Parathyroid adenoma (tissue), 2 donors: Measurements from ENCODE around the gene ABCB9.

ENCODE experiments used
- H2AFZ ChIP-seq: fragments of 300-600 bp; sonication (generic); one replicate; pipeline ENCODE4 v1.7.0; 2017; ENCODE audit warnings: antibody characterized with exemption, mild to moderate bottlenecking
- H3K27ac ChIP-seq: fragments of 300-600 bp; sonication (generic); one replicate; pipeline ENCODE4 v1.7.0; 2017
- H3K27me3 ChIP-seq: fragments of 300-600 bp; sonication (generic); one replicate; pipeline ENCODE4 v1.7.0; 2017; ENCODE audit warnings: low read length; ENCODE audit not compliant: control insufficient read depth, insufficient read depth
- H3K36me3 ChIP-seq: fragments of 300-600 bp; sonication (generic); one replicate; pipeline ENCODE4 v1.7.0; 2017; ENCODE audit warnings: low read length; ENCODE audit not compliant: control insufficient read depth, insufficient read depth
- H3K4me1 ChIP-seq: fragments of 300-600 bp; sonication (generic); one replicate; pipeline ENCODE4 v1.7.0; 2017; ENCODE audit warnings: control low read depth
- H3K4me2 ChIP-seq: fragments of 300-600 bp; sonication (generic); one replicate; pipeline ENCODE4 v1.7.0; 2017; ENCODE audit warnings: low read length
- H3K4me3 ChIP-seq: fragments of 300-600 bp; sonication (generic); one replicate; pipeline ENCODE4 v1.7.0; 2017; ENCODE audit warnings: low read depth, low read length
- H3K79me2 ChIP-seq: fragments of 300-600 bp; sonication (generic); one replicate; pipeline ENCODE4 v1.7.0; 2017; ENCODE audit warnings: control low read depth
- H3K9ac ChIP-seq: fragments of 300-600 bp; sonication (generic); one replicate; pipeline ENCODE4 v1.7.0; 2017; ENCODE audit warnings: mild to moderate bottlenecking
- H3K9me3 ChIP-seq: fragments of 300-600 bp; sonication (generic); one replicate; pipeline ENCODE4 v1.7.0; 2017; ENCODE audit warnings: low read length; ENCODE audit not compliant: control insufficient read depth
- CTCF ChIP-seq: fragments of 300-600 bp; sonication (generic); IDR thresholded peaks from one replicate; pipeline ENCODE4 v1.7.0; 2017; ENCODE audit warnings: antibody characterized with exemption, mild to moderate bottlenecking
- donor health status: primary hyperparathyroidism.

ABCB9 gene

DNA sequence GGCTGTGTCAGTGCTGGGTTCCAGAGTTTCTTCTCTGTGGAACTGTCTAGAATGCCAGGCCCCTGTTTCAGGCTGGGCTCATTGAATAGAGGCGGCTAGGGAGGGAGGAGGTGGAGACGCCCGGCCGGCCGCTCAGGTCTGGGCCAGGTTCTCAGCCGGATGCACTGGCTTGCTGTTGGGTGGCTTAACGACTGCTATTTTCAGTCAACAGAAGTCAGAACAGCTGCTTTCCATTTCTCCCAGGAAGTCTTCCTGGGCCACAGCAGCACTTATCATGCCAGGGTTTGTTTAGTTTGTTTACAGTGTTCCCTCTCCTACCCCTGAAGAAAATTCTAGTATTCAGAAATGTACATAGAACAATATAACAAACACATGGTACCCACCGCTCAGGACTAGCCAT is 44.3 kb downstream of the ABCB9 start:
- no peak for TF ChIP-seq CTCF
- H3K9ac ChIP-seq: no peak overlapping the region
- no peak overlapping the region for H3K4me3 ChIP-seq
- no peaks in the 10 kb centered on the region for H3K9me3 ChIP-seq
- H3K79me2 ChIP-seq: no peaks in the 10 kb centered on the region
- no peak overlapping the region for H3K27ac ChIP-seq
- H2AFZ ChIP-seq: no peak overlapping the region
- peaks cover 12% of the 10 kb centered on the region for H3K4me1 ChIP-seq
- no peaks in the 10 kb centered on the region for H3K27me3 ChIP-seq
- no peak overlapping the region for H3K4me2 ChIP-seq
- H3K36me3 ChIP-seq: no peaks in the 10 kb centered on the region

DNA sequence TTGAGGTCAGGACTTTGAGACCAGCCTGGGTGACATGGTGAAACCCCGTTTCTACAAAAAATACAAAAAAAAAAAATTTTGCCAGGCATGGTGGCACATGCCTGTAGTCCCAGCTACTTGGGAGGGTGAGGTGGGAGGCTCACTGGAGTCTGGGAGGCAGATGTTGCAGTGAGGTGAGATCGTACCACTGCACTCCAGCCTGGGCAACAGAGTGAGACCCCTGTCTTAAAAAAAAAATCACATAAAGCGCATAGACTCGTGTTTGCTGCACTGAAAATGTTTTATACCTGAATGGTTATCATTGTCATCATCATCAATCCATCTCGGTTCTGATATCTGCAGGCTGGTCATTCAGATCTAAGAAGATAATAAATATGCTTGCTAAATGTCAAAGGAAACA is 45.6 kb downstream of the ABCB9 start:
- no peak for TF ChIP-seq CTCF
- Histone ChIP-seq H3K27ac (no peak overlapping the region), H3K36me3 (no peaks in the 10 kb centered on the region), H3K4me2 (no peak overlapping the region), H3K27me3 (no peaks in the 10 kb centered on the region), H3K79me2 (no peaks in the 10 kb centered on the region), H3K9me3 (no peaks in the 10 kb centered on the region), H3K4me3 (no peak overlapping the region), H2AFZ (no peak overlapping the region), H3K4me1 (peaks cover 12% of the 10 kb centered on the region), H3K9ac (no peak overlapping the region)

GRCh38 chr12:122918827-122919226 is 47.4 kb downstream of the ABCB9 start:
- no peak overlapping the region for H2AFZ ChIP-seq
- H3K9ac ChIP-seq: no peak overlapping the region
- H3K4me2 ChIP-seq: no peak overlapping the region
- no peaks in the 10 kb centered on the region for H3K36me3 ChIP-seq
- no peaks in the 10 kb centered on the region for H3K79me2 ChIP-seq
- H3K27me3 ChIP-seq: no peaks in the 10 kb centered on the region
- no peak overlapping the region for H3K4me3 ChIP-seq
- peaks cover 12% of the 10 kb centered on the region for H3K4me1 ChIP-seq
- H3K9me3 ChIP-seq: no peaks in the 10 kb centered on the region
- no peak overlapping the region for H3K27ac ChIP-seq
- no peak for TF ChIP-seq CTCF

- Histone ChIP-seq H3K4me3 (no peak overlapping the region), H3K9me3 (no peaks in the 10 kb centered on the region), H3K27me3 (no peaks in the 10 kb centered on the region), H3K27ac (peak overlapping the region; percentile 57), H3K9ac (no peak overlapping the region), H3K4me1 (peaks cover 12% of the 10 kb centered on the region), H3K36me3 (no peaks in the 10 kb centered on the region), H3K79me2 (no peaks in the 10 kb centered on the region), H2AFZ (peak overlapping the region; percentile 71), H3K4me2 (peak overlapping the region; percentile 37)
- no peak for TF ChIP-seq CTCF
Observed at GRCh38 chr12:122917507-122918121, 48.6 kb downstream of the ABCB9 start.
